Measurements from ENCODE around the gene TPD52L1. TPM values are rescaled to one million over a fixed set of nuclear protein-coding genes. Genes with fewer than 3 reads are reported as not detected.

The TPD52L1 gene
- total and polyA plus RNA-seq, 2 donors (not counting 1 experiment from before 2014, with no cell fraction given): not detected

DNA sequence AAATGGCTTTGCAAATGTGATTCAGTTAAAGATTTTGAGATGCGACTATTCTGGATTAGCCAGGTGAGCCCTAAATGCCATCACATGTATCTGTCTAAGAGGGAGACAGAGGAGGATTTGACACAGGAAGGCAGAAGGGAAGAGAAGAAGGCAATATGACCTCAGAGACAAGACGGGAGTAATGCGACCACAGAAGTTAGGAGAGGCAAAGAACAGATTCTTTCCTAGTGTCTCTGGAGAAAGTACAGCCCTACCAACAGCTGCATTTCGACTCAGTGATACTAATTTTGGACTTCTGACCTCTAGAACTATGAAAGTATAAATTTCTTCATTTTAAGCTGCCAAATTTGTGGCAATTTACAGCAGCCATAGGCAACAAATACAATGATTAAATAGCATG, 24.2 kb upstream of the TPD52L1 start:
- no peak overlapping the region for H3K9ac ChIP-seq (ENCODE audit: low read length)
- WGBS (ENCODE audit: insufficient coverage): 100% methylated on average over 1 of the region's 4 CpGs
- no peak overlapping the region for H3K4me3 Mint-ChIP-seq
- H3K27me3 Mint-ChIP-seq: no peaks in the 10 kb centered on the region
- ATAC-seq (ENCODE audit: low read depth) (no peak), DNase-seq (no peak)
- TF ChIP-seq, protein P1, sequence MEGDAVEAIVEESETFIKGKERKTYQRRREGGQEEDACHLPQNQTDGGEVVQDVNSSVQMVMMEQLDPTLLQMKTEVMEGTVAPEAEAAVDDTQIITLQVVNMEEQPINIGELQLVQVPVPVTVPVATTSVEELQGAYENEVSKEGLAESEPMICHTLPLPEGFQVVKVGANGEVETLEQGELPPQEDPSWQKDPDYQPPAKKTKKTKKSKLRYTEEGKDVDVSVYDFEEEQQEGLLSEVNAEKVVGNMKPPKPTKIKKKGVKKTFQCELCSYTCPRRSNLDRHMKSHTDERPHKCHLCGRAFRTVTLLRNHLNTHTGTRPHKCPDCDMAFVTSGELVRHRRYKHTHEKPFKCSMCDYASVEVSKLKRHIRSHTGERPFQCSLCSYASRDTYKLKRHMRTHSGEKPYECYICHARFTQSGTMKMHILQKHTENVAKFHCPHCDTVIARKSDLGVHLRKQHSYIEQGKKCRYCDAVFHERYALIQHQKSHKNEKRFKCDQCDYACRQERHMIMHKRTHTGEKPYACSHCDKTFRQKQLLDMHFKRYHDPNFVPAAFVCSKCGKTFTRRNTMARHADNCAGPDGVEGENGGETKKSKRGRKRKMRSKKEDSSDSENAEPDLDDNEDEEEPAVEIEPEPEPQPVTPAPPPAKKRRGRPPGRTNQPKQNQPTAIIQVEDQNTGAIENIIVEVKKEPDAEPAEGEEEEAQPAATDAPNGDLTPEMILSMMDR (IDR thresholded peaks at IDR 0.05): no peak
- no peak for TF ChIP-seq EZH2 (IDR thresholded peaks at IDR 0.05; ENCODE audit: borderline replicate concordance, insufficient read depth, low read depth, low read length, poor library complexity, severe bottlenecking)
- H3K36me3 ChIP-seq (replicated peaks in 1 of 2; ENCODE audit: control extremely low read depth in 1 of 2, control insufficient read depth in 1 of 2, extremely low read depth in 1 of 2, insufficient read depth in 2 of 2, low read length in 1 of 2): no peaks in the 10 kb centered on the region
- H3K27me3 ChIP-seq (replicated peaks in 1 of 4; ENCODE audit: control extremely low read depth in 1 of 4, control insufficient read depth in 3 of 4, insufficient read depth in 4 of 4, low read length in 3 of 4): peaks cover 0 to 3% (median 0%) of the 10 kb centered on the region in 4 experiments
- H3K4me3 ChIP-seq (ENCODE audit: control extremely low read depth in 1 of 5, extremely low read depth in 1 of 5, insufficient read depth in 1 of 5, low read depth in 2 of 5, low read length in 4 of 5): no peak overlapping the region
- no peak overlapping the region for H3K27ac ChIP-seq (ENCODE audit: low read length in 2 of 2)
- no peaks in the 10 kb centered on the region for H3K9me3 Mint-ChIP-seq (ENCODE audit: insufficient read depth)
- intact Hi-C loops (cut with micrococcal nuclease): no loop called here
- POLR2A ChIA-PET: no interaction called here
- no peak overlapping the region for H3K27ac Mint-ChIP-seq
- no peaks in the 10 kb centered on the region for H3K4me1 ChIP-seq (ENCODE audit: control insufficient read depth in 2 of 2, insufficient read depth in 2 of 2, low read length in 2 of 2)
- H3K4me2 ChIP-seq (replicated peaks; ENCODE audit: low read depth, low read length, poor library complexity, severe bottlenecking): no peak overlapping the region
- H2AFZ ChIP-seq (ENCODE audit: insufficient read depth, low read depth, low read length, poor library complexity, severe bottlenecking): no peak overlapping the region
- H3K9me3 ChIP-seq (ENCODE audit: control extremely low read depth in 1 of 3, control insufficient read depth in 2 of 3, insufficient read depth in 1 of 3, low read length in 2 of 3): peaks cover 0 to 6% (median 0%) of the 10 kb centered on the region in 3 donors
- no peaks in the 10 kb centered on the region for H4K20me1 ChIP-seq (ENCODE audit: control insufficient read depth, insufficient read depth, low read length, poor library complexity, severe bottlenecking)
- H3K4me1 Mint-ChIP-seq: no peaks in the 10 kb centered on the region
- CTCF ChIA-PET: no interaction called here
- no peaks in the 10 kb centered on the region for H3K79me2 ChIP-seq (ENCODE audit: control insufficient read depth, insufficient read depth, low read length)

DNA sequence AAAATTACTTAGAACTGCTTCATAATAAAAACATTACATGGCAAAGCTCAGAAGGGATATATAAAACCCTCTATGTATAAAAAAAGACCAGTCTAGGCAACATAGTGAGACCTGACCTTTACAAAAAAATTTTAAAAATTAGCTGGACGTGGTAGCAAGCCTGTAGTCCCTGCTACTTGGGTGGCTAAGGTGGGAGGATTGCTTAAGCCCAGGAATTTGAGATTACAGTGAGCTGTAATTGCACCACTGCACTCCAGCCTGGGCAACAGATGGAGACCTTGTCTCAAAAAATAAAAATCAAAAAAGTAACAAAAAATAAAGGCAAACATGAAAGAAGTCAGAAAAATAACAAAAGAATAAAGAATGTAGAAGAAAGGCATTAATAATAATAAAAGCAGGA, 21.5 kb upstream of the TPD52L1 start:
- Histone ChIP-seq H3K4me2 (replicated peaks; ENCODE audit: low read depth, low read length, poor library complexity, severe bottlenecking) (no peak overlapping the region), H3K4me1 (ENCODE audit: control insufficient read depth in 2 of 2, insufficient read depth in 2 of 2, low read length in 2 of 2) (no peaks in the 10 kb centered on the region), H3K4me3 (ENCODE audit: control extremely low read depth in 1 of 5, extremely low read depth in 1 of 5, insufficient read depth in 1 of 5, low read depth in 2 of 5, low read length in 4 of 5) (no peak overlapping the region), H3K36me3 (replicated peaks in 1 of 2; ENCODE audit: control extremely low read depth in 1 of 2, control insufficient read depth in 1 of 2, extremely low read depth in 1 of 2, insufficient read depth in 2 of 2, low read length in 1 of 2) (no peaks in the 10 kb centered on the region), H3K9ac (ENCODE audit: low read length) (no peak overlapping the region), H3K27me3 (replicated peaks in 1 of 4; ENCODE audit: control extremely low read depth in 1 of 4, control insufficient read depth in 3 of 4, insufficient read depth in 4 of 4, low read length in 3 of 4) (peaks cover 0 to 3% (median 0%) of the 10 kb centered on the region in 4 experiments), H3K9me3 (ENCODE audit: control extremely low read depth in 1 of 3, control insufficient read depth in 2 of 3, insufficient read depth in 1 of 3, low read length in 2 of 3) (no peaks in the 10 kb centered on the region), H2AFZ (ENCODE audit: insufficient read depth, low read depth, low read length, poor library complexity, severe bottlenecking) (no peak overlapping the region), H3K79me2 (ENCODE audit: control insufficient read depth, insufficient read depth, low read length) (no peaks in the 10 kb centered on the region), H4K20me1 (ENCODE audit: control insufficient read depth, insufficient read depth, low read length, poor library complexity, severe bottlenecking) (no peaks in the 10 kb centered on the region), H3K27ac (ENCODE audit: low read length in 2 of 2) (no peak overlapping the region)
- Mint-ChIP-seq H3K27ac (no peak overlapping the region), H3K9me3 (ENCODE audit: insufficient read depth) (no peaks in the 10 kb centered on the region), H3K4me3 (no peak overlapping the region), H3K27me3 (no peaks in the 10 kb centered on the region), H3K4me1 (no peaks in the 10 kb centered on the region)
- DNase-seq: no peak
- CTCF ChIA-PET: interaction anchor here (0.7 to 0.8 kb wide), 3 partner anchors 12 to 91 kb away, joined by 3 to 5 read pairs (median 3); no protein-coding TSS in a partner anchor
- POLR2A ChIA-PET: no interaction called here
- ATAC-seq (ENCODE audit: low read depth): no peak
- TF ChIP-seq, protein P1 (IDR thresholded peaks at IDR 0.05): no peak
- no peak for TF ChIP-seq EZH2 (IDR thresholded peaks at IDR 0.05; ENCODE audit: borderline replicate concordance, insufficient read depth, low read depth, low read length, poor library complexity, severe bottlenecking)
- WGBS (ENCODE audit: insufficient coverage): no CpG with 5 or more reads among the region's 1 CpG
- intact Hi-C loops (cut with micrococcal nuclease): no loop called here
